SJCRH30 (cell line): ENCODE results near the gene IZUMO1. TPM values are rescaled to one million over a fixed set of nuclear protein-coding genes. Genes with fewer than 3 reads are reported as not detected.
"Not testable (repeated sequence)": the region's sequence is repeated elsewhere in the genome, so short reads cannot be mapped to it uniquely, and the experiment has no call there.

Experiments
- DNase-seq, 2 experiments: peaks; one replicate each; pipeline ENCODE4 v3.0.0-alpha.2; 2015 to 2020
- H3K27ac ChIP-seq: fragments of 250-450 bp; sonication (Bioruptor Pico); 2 replicates; pipeline ENCODE4 v1.5.1; 2020; ENCODE audit warnings: mild to moderate bottlenecking, moderate library complexity
- H3K27me3 ChIP-seq: fragments of 250-450 bp; sonication (Bioruptor Pico); 2 replicates; pipeline ENCODE4 v1.5.1; 2020; ENCODE audit warnings: mild to moderate bottlenecking, moderate library complexity
- H3K36me3 ChIP-seq: fragments of 250-450 bp; sonication (Bioruptor Pico); 2 replicates; pipeline ENCODE4 v1.5.1; 2020; ENCODE audit warnings: mild to moderate bottlenecking, moderate library complexity
- H3K4me1 ChIP-seq: fragments of 250-450 bp; sonication (Bioruptor Pico); 2 replicates; pipeline ENCODE4 v1.5.1; 2020; ENCODE audit warnings: mild to moderate bottlenecking, moderate library complexity
- H3K4me3 ChIP-seq: fragments of 250-450 bp; sonication (Bioruptor Pico); 2 replicates; pipeline ENCODE4 v1.5.1; 2020; ENCODE audit warnings: mild to moderate bottlenecking, moderate library complexity
- H3K9me3 ChIP-seq: fragments of 250-450 bp; sonication (Bioruptor Pico); replicated peaks from 2 replicates; pipeline ENCODE4 v1.5.1; 2020; ENCODE audit warnings: mild to moderate bottlenecking, moderate library complexity
- total RNA-seq: library from RNA; depleted of rRNA; stranded (reverse); fragments of >200 nt; shearing (Covaris generic); gene quantifications from 2 replicates; pipeline ENCODE4 v1.2.3, GENCODE V29; 2014

IZUMO1 gene
- total RNA-seq, 1 experiment from 2014 or later: not detected

DNA sequence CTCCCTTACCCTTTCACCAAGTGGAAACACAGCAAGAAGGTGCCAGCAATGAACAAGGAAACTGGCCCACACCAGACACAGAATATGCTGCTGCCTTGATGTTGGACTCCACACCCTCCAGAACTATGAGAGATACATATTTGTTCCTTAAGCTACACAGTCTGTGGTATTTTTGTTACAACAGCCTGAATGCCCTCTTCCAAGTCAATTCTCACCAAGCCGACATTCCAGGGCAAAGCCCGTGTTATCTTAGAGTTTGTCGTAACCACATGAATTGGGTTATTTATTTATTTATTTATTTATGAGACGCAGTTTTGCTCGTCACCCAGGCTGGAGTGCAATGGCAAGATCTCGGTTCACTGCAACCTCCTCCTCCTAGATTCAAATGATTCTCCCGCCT lies 23.6 kb upstream of the IZUMO1 start:
- Histone ChIP-seq H3K36me3 (no peaks in the 10 kb centered on the region), H3K4me1 (peaks cover 16% of the 10 kb centered on the region), H3K27me3 (peaks cover 5% of the 10 kb centered on the region; the same call in 1 of the 2 replicates), H3K9me3 (no peaks in the 10 kb centered on the region), H3K4me3 (no peak overlapping the region), H3K27ac (peak overlapping the region; percentile 21; the same call in 1 of the 2 replicates)
- no peak for DNase-seq

DNA sequence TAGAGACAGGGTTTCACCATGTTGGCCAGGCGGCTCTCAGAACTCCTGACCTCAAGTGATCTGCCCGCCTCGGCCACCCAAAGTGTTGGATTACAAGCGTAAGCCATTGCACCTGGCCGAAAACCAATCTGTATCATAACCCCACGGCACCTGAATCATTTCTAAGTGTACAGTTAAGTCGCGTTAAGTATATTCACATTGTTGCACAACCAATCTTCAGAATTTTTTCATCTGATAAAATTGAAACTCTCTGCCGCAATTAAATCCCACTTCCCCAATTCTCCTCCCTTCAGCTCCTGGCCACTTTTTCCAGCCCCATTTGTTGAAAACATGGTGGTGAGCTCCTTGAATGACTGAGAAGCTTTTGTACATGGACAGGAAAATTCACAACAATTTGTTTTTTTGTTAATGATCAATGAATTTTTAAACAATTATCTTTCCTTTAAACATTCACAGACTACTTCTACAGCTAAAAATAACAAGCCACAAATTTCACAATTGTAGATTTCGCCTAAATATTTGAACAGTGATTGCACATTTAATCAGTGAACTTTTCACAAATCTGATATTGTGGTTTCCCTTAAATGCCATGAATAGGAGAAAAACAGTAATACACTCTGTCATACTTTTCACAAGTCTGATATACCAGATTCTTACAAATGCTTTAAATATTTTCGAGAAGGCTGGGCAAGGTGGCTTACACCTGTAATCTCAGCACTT lies 22.4 kb upstream of the IZUMO1 start:
- Histone ChIP-seq H3K4me3 (no peak overlapping the region), H3K4me1 (peaks cover 16% of the 10 kb centered on the region), H3K9me3 (no peaks in the 10 kb centered on the region), H3K27me3 (peaks cover 5% of the 10 kb centered on the region; the same call in 1 of the 2 replicates), H3K27ac (no peak overlapping the region), H3K36me3 (no peaks in the 10 kb centered on the region)
- peak in 1 of 2 experiments; percentile 49 for DNase-seq

DNA sequence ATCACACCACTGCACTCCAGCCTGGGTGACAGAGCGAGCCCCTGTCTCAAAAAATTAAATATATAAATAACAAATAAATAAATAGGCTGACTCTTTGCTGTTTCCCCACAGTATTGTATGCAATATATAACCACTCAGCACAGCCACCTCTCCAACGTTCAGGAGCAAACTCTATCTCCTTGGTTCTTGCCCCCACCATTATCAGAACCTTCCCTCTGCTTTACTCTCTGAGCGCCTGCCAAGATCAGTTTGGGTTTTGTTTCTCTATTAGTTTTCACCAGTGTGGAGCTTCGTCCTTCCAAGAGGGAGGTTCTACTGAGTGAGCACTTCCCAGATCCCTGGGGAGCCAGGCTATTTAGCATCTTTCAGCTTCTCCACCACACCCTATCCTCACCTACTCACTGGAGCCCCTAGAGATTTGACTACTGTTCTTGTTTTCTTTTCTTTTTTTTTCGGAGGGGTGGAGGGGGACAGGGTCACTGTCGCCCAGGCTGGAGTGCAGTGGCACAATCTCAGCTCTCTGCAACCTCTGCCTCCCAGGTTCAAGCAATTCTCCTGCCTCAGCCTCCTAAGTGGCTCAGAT lies 21.6 kb upstream of the IZUMO1 start:
- H3K27me3 ChIP-seq, H3K4me3 ChIP-seq, H3K9me3 ChIP-seq, H3K27ac ChIP-seq, H3K36me3 ChIP-seq, DNase-seq: not testable (repeated sequence)
- peaks cover 16% of the 10 kb centered on the region for H3K4me1 ChIP-seq

DNA sequence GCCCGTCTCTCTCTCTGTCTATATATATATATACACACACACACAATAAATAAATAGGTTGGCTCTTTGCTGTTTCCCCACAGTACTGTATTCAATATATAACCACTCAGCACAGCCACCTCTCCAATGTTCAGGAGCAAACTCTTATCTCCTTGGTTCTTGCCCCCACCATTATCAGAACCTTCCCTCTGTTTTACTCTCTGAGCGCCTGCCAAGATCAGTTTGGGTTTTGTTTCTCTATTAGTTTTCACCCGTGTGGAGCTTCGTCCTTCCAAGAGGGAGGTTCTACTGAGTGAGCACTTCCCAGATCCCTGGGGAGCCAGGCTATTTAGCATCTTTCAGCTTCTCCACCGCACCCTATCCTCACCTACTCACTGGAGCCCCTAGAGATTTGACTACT lies 19.1 kb upstream of the IZUMO1 start:
- H3K27me3 ChIP-seq, DNase-seq, H3K4me3 ChIP-seq, H3K27ac ChIP-seq, H3K9me3 ChIP-seq, H3K36me3 ChIP-seq: not testable (repeated sequence)
- H3K4me1 ChIP-seq: peaks cover 16% of the 10 kb centered on the region

DNA sequence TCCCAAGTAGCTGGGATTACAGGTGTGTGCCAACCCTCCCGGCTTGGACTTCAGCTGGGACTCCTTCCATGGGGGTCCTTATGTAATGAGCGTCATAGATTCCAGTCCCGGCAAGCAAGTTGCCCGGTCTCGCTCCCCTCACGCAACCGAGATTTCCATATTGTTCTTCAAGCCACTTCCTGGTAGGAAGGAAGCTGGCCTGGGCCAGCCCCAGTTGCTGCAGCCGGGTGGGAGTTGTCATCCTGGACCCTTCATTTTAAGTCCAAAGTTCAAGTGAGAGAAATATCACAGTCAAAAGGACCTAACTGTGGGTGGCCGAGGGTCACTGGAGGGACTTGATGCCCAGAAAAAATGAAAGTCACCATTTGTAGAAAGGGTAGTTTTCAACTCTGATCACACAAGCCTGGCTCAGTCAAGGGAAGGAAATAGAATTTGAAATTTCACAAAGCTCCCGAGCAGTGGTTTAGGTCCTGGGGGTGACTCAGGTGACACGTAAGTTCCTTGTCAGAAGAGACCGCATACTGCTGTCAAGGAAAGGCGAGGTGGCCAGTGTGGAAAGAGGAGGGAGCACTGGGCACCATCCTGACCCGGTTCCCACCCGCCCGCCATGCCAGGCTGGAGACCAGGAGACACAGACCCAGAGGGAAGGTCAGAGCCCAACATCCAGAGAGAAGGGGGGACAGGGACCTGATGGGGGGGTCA lies 13.9 kb upstream of the IZUMO1 start:
- Histone ChIP-seq H3K27ac (no peak overlapping the region), H3K4me3 (no peak overlapping the region), H3K9me3 (no peaks in the 10 kb centered on the region), H3K27me3 (no peaks in the 10 kb centered on the region), H3K36me3 (no peaks in the 10 kb centered on the region), H3K4me1 (no peaks in the 10 kb centered on the region)
- DNase-seq: no peak

DNA sequence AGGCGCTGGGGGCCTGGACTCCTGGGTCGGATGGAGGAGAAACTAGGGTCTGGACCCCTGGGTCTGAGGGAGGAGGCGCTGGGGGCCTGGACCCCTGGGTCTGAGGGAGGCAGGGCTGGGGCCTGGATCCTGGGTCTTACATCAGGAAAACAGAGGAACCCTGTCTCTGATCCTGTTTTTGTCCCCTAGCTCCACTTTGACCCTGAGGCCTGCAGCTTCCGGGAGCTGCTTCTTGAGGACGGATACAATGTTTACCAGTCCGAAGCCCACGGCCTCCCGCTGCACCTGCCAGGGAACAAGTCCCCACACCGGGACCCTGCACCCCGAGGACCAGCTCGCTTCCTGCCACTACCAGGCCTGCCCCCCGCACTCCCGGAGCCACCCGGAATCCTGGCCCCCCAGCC lies 11.0 kb upstream of the IZUMO1 start:
- H3K27me3 ChIP-seq: no peaks in the 10 kb centered on the region
- H3K9me3 ChIP-seq: no peaks in the 10 kb centered on the region
- H3K4me3 ChIP-seq: no peak overlapping the region
- no peaks in the 10 kb centered on the region for H3K4me1 ChIP-seq
- H3K27ac ChIP-seq: no peak overlapping the region
- no peaks in the 10 kb centered on the region for H3K36me3 ChIP-seq
- no peak for DNase-seq

DNA sequence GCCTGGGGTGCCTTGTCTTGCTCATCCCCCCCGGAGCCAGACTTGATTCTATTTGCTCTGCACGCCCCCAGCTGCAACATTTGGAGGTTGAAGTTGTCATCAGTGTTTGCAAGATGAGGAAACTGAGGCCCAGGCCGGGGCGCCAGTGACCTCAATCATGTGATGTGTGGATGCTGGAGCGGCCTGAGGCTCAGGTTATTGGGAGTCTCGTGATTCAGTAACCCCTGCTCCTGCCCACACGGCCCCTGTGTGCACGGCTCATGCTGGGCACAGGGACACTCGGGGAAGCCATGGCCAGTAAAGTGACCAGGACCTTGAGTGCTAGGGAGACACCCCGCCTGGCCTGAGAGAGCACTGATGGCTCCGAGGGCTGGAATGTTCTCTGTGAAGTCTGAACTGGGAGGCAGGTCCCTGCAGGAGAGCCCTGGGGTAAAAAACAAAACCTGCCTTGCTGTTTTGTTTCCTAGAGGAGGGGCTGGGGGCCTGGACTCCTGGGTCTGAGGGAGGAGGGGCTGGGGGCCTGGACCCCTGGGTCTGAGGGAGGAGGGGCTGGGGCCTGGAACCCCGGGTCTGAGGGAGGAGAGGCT lies 10.5 kb upstream of the IZUMO1 start:
- Histone ChIP-seq H3K36me3 (no peaks in the 10 kb centered on the region), H3K4me1 (no peaks in the 10 kb centered on the region), H3K9me3 (no peaks in the 10 kb centered on the region), H3K27me3 (no peaks in the 10 kb centered on the region), H3K27ac (no peak overlapping the region), H3K4me3 (no peak overlapping the region)
- DNase-seq: no peak

DNA sequence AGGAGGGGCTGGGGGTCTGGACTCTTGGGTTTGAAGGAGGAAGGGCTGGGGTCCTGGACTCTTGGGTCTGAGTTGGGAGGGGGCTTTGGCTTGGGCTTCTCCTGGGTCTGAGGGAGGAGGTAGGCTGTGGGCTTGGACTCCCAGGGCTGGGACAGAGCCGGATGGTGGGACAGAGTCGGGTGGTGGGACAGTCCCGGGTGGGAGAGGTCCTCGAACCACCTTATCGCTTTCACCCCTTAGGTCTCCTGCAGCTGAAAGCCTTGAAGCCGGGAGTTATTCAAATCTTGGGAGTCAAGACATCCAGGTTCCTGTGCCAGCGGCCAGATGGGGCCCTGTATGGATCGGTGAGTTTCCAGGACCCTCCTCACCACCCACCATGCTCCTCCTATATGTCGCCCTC lies 10.0 kb upstream of the IZUMO1 start:
- H3K27ac ChIP-seq: no peak overlapping the region
- no peaks in the 10 kb centered on the region for H3K4me1 ChIP-seq
- DNase-seq: no peak
- no peak overlapping the region for H3K4me3 ChIP-seq
- H3K27me3 ChIP-seq: no peaks in the 10 kb centered on the region
- H3K9me3 ChIP-seq: no peaks in the 10 kb centered on the region
- H3K36me3 ChIP-seq: no peaks in the 10 kb centered on the region

DNA sequence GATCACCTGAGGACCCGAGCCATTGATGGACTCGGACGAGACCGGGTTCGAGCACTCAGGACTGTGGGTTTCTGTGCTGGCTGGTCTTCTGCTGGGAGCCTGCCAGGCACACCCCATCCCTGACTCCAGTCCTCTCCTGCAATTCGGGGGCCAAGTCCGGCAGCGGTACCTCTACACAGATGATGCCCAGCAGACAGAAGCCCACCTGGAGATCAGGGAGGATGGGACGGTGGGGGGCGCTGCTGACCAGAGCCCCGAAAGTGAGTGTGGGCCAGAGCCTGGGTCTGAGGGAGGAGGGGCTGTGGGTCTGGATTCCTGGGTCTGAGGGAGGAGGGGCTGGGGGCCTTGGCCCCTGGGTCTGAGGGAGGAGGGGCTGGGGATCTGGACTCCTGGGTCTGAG lies 9.5 kb upstream of the IZUMO1 start:
- Histone ChIP-seq H3K27me3 (no peaks in the 10 kb centered on the region), H3K4me1 (no peaks in the 10 kb centered on the region), H3K4me3 (no peak overlapping the region), H3K27ac (no peak overlapping the region), H3K9me3 (no peaks in the 10 kb centered on the region), H3K36me3 (no peaks in the 10 kb centered on the region)
- DNase-seq: no peak

DNA sequence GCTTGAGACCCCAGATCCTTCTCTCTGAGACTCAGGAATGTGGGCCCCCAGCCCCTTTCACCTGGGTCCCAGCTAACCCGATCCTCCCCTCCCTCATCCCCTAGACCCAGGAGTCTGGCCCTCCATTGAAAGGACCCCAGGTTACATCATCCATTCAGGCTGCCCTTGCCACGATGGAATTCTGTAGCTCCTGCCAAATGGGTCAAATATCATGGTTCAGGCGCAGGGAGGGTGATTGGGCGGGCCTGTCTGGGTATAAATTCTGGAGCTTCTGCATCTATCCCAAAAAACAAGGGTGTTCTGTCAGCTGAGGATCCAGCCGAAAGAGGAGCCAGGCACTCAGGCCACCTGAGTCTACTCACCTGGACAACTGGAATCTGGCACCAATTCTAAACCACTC lies 9.1 kb upstream of the IZUMO1 start:
- H3K27ac ChIP-seq: no peak overlapping the region

DNA sequence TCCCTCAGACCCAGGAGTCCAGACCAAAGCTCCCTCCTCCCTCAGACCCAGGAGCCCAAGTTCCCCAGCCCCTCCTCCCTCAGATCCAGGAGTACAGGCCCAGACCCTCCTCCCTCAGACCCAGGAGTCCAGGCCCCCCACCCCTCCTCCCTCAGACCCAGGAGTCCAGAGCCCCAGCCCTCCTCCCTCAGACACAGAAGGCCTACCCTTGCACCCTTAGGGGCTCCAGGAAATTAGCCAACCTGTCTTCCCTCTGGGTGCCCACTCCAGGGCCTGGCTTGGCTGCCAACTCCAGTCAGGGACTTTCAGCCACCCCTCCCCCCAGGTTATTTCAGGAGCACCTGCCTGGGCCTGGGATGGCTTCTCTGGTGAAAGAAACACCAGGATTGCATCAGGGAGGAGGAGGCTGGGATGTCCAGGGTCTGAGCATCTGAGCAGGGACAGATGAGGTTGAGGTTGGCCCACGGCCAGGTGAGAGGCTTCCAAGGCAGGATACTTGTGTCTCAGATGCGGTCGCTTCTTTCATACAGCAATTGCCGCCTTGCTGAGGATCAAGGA lies 8.5 kb upstream of the IZUMO1 start, which contains the start of gene FGF21:
FGF21 (plus strand) TSS at position 441 of the 558 bp plus-strand sequence. CDS start 713 bp downstream, outside the sequence.
- H3K4me3 ChIP-seq: no peak within 1 kb of the TSS
- no peak for DNase-seq
- H3K27me3 ChIP-seq: no peaks in the 10 kb centered on the region
- no peaks in the 10 kb centered on the region for H3K9me3 ChIP-seq
- H3K27ac ChIP-seq: no peak within 1 kb of the TSS
- H3K36me3 ChIP-seq: no peaks in the 10 kb centered on the region
- H3K4me1 ChIP-seq: no peaks in the 10 kb centered on the region

More for the DNA sequence above, 9.1 kb upstream of the IZUMO1 start:
- Histone ChIP-seq H3K4me1 (no peaks in the 10 kb centered on the region), H3K9me3 (no peaks in the 10 kb centered on the region), H3K27me3 (no peaks in the 10 kb centered on the region), H3K4me3 (no peak overlapping the region), H3K36me3 (no peaks in the 10 kb centered on the region)
- no peak for DNase-seq

DNA sequence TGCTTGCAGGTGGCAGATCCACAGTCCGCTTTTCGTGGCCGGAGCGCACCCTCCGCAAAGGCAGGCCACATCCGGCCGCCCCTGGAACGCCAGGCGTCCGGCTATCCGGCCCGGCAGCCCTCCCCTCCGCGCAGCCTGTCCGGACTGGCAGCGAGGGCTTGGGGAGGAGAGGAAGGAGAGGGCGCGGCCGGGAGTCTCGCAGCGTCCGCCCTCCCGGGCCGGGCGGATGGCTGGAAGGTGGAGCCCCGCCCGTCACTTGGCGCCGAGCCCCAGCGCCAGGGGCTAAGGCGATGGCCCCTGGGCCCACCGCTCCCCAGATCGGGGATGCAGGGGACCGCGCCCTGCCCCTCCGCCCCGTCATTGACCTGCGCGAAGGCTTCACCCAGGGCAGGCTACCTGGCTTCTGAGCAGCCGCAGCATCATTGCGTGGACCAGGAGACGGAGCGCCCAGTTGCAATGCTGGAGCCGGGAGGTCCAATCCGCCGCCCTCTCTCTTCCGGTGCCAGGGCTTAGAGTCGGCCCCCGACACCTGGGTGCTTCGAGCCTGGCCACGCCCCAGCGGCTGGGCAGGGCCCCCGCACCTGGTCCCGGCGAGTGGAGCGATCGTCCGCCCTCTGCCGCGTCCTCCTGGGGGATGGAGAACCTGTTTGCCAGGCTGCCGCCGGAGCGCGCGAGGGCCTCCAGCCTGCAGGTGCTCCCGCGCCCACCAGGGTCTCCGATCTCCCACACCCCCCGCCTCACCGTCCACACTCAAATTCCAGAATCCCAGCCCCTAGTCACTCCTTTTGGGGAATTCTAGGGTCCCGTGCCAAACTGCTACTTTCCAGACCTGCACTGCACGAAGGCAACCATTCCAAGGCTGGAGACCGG lies 6.0 kb upstream of the IZUMO1 start, which contains the start of gene FUT1:
FUT1 (minus strand) TSS at position 146 of the 870 bp plus-strand sequence. CDS start 1,360 bp downstream, outside the sequence.
- no peaks in the 10 kb centered on the region for H3K4me1 ChIP-seq
- H3K4me3 ChIP-seq: no peak within 1 kb of the TSS
- H3K9me3 ChIP-seq: no peaks in the 10 kb centered on the region
- H3K27me3 ChIP-seq: no peaks in the 10 kb centered on the region
- H3K27ac ChIP-seq: no peak within 1 kb of the TSS
- no peaks in the 10 kb centered on the region for H3K36me3 ChIP-seq
- DNase-seq: no peak

DNA sequence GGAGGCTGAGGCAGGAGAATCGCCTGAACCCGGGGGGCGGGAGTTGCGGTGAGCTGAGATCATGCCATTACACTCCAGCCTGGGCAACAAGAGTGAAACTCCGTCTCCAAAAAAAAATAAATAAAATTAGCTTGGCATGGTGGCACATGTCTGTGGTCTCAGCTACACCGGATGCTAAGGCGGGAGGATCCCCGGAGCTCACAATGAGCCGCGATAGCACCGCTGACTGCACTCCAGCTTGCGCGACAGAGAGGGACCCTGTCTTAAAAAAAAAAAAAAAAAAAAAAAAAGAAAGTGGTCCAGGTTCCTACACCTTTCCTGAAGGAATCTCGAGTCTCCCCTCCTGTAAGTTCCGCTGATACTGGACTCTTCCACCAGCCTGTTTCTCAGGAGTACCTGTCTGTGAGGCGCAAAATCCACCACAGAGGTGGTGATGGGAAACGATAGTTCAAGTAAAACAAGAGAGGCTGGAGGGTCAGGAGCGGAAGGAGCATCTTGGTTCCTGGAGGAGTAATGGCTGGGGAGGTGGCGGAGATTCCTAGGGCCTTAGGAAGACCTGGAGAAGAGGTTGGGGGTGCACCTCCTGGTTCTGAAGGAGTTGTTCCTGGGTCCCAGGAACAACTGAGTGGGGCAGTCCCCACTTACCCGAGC lies 5.3 kb upstream of the IZUMO1 start:
- no peak overlapping the region for H3K27ac ChIP-seq
- no peaks in the 10 kb centered on the region for H3K27me3 ChIP-seq
- no peak for DNase-seq

More for the DNA sequence above, 5.3 kb upstream of the IZUMO1 start:
- Histone ChIP-seq H3K4me3 (no peak overlapping the region), H3K36me3 (no peaks in the 10 kb centered on the region), H3K9me3 (no peaks in the 10 kb centered on the region), H3K4me1 (no peaks in the 10 kb centered on the region)
